Activated naive CD8-positive, alpha-beta T cell treated with anti-CD3 and anti-CD28 coated beads, Interleukin-2, amount 50 U/mL, for 16 hours (primary cell): ENCODE results near the gene MEPE.

ENCODE experiments used
- DNase-seq: peaks from one replicate; pipeline ENCODE4 v3.0.0-alpha.2; 2020; ENCODE audit warnings: low read depth, low spot score

MEPE gene

GRCh38 chr4:87840149-87840548 is 7.4 kb downstream of the MEPE start:
- no peak for DNase-seq

- no peak for DNase-seq
These were observed 11.2 kb downstream of the MEPE start for GRCh38 chr4:87843936-87844335.

- no peak for DNase-seq
These were observed 11.7 kb downstream of the MEPE start for GRCh38 chr4:87844452-87844851.

- DNase-seq, result no peak
These were observed 13.5 kb downstream of the MEPE start for GRCh38 chr4:87846226-87846625.

GRCh38 chr4:87848622-87849351 is 16.0 kb downstream of the MEPE start:
- DNase-seq, result no peak

GRCh38 chr4:87849612-87850011 is 16.8 kb downstream of the MEPE start:
- DNase-seq, result no peak

- DNase-seq, result no peak
These were observed 18.6 kb downstream of the MEPE start for GRCh38 chr4:87851332-87851731.

GRCh38 chr4:87851953-87852352 is 19.2 kb downstream of the MEPE start:
- no peak for DNase-seq

- DNase-seq, result no peak
These were observed 20.3 kb downstream of the MEPE start for GRCh38 chr4:87853108-87853507.

GRCh38 chr4:87853891-87854290 is 21.1 kb downstream of the MEPE start:
- DNase-seq, result no peak

GRCh38 chr4:87855559-87855958 is 22.8 kb downstream of the MEPE start:
- no peak for DNase-seq

- DNase-seq, result no peak
These were observed 24.0 kb downstream of the MEPE start for GRCh38 chr4:87856816-87857215.

- DNase-seq, result no peak
These were observed 25.0 kb downstream of the MEPE start for GRCh38 chr4:87857789-87858188.

GRCh38 chr4:87862236-87862635 is 29.5 kb downstream of the MEPE start:
- DNase-seq, result no peak

GRCh38 chr4:87863486-87863885 is 30.7 kb downstream of the MEPE start:
- no peak for DNase-seq

GRCh38 chr4:87864321-87864720 is 31.6 kb downstream of the MEPE start:
- no peak for DNase-seq

- DNase-seq, result no peak
These were observed 32.5 kb downstream of the MEPE start for GRCh38 chr4:87865288-87865687.

- no peak for DNase-seq
These were observed 33.3 kb downstream of the MEPE start for GRCh38 chr4:87865960-87866598.

GRCh38 chr4:87868522-87868921 is 35.8 kb downstream of the MEPE start:
- no peak for DNase-seq

GRCh38 chr4:87872028-87872427 is 39.3 kb downstream of the MEPE start:
- no peak for DNase-seq

- no peak for DNase-seq
These were observed 42.4 kb downstream of the MEPE start for GRCh38 chr4:87875191-87875590.

GRCh38 chr4:87880106-87880505 is 47.3 kb downstream of the MEPE start:
- DNase-seq, result no peak

GRCh38 chr4:87881115-87881514 is 48.3 kb downstream of the MEPE start:
- DNase-seq, result no peak

GRCh38 chr4:87882321-87882720 is 49.6 kb downstream of the MEPE start:
- DNase-seq, result no peak
